CD4-positive, alpha-beta T cell treated with Interferon alpha-2 for 1 hour (primary cell): Measurements from ENCODE around the gene CHST7.

Experiments
- DNase-seq, 2 donors: peaks; one replicate each; pipeline ENCODE4 v3.0.0-alpha.2; 2020 to 2022

The CHST7 gene

DNA sequence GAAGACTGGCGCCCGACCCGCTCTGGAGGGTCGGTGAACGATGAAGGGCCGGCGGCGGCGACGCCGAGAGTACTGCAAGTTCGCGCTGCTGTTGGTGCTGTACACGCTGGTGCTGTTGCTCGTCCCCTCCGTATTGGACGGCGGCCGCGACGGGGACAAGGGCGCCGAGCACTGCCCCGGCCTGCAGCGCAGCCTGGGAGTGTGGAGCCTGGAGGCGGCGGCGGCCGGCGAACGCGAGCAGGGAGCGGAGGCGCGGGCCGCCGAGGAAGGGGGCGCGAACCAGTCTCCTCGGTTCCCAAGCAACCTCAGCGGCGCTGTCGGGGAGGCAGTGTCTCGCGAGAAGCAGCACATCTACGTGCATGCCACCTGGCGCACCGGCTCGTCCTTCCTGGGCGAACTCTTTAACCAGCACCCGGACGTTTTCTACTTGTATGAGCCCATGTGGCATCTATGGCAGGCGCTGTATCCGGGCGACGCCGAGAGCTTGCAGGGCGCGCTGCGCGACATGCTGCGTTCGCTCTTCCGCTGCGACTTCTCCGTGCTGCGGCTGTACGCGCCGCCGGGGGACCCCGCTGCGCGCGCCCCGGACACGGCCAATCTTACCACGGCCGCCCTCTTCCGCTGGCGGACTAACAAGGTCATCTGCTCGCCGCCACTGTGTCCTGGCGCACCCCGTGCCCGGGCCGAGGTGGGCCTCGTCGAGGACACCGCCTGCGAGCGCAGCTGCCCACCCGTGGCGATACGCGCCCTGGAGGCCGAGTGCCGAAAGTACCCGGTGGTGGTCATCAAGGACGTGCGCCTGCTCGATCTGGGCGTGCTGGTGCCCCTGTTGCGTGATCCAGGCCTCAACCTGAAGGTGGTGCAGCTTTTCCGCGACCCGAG is 568 bp downstream of the CHST7 start:
- DNase-seq: peak; percentile 73 to 80

DNA sequence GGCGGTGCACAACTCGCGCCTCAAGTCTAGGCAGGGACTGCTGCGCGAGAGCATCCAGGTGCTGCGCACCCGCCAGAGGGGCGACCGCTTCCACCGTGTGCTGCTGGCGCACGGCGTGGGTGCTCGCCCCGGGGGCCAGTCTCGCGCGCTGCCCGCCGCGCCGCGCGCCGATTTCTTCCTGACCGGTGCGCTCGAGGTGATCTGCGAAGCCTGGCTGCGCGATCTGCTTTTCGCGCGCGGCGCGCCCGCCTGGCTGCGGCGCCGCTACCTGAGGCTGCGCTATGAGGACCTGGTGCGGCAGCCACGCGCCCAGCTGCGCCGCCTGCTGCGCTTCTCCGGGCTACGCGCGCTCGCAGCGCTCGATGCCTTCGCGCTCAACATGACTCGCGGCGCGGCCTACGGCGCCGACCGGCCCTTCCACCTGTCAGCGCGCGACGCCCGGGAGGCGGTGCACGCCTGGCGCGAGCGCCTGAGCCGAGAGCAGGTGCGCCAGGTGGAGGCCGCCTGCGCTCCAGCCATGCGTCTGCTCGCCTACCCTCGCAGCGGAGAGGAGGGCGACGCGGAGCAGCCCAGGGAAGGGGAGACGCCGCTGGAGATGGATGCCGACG is 1.3 kb downstream of the CHST7 start:
- peak in 1 of 2 donors; percentile 47 for DNase-seq

DNA sequence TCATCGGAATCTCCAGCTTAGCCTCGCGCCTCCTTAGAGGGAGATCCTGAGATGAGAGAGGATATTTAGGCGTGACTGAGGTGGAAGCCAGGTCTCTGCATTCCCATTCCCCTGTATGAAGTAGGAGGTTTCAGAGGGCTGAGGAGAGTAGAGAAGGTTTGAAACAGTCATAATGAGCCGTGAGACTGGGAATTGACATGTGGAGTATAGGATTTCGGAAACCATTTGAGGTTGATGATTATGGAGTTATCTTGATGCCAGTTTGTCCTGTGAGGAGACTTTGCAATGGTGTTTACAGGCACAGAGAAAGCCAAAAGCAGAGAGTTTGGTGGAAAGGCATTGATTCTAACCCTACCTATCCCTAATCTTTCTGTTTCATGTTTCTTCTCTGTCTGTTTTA is 2.0 kb downstream of the CHST7 start:
- no peak for DNase-seq

DNA sequence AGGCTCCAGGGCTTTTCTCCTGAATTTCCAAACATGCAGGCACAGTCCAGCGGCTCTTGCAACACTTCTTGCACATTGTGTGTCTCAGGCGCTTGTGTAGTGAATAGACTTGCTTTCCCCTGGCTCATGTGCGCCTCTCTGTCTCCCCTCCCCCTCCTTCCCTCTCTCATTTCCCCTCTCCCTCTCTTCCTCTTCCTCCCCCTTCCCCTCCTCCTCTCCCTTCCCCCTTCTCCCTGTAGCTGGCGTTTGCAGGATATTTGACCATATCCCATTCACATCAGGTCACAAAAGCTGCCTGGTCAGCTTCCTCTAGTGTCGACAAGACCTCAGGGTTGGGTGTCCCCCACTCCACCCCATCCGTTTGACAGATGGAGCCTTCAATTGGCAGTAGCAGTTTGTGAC is 2.4 kb downstream of the CHST7 start:
- no peak for DNase-seq

DNA sequence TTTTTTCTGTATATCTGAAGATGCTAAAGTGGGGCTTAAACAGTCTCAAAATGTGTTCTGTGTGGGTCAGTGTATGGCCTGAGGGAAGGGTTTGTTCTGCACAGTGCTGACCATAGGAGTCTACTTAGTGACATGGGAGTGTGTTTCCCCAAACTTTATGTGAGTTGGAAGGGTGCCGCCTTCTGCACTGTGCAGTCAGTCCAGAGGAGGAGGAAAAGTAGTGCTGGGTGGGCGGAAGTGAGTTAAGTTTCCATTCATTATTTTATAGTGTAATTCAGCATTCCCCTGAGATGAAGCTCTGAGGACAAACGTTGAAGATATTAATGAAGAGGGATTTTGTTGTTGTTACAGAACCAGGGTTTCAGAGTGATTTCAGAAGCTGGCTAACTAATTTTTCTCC is 2.9 kb downstream of the CHST7 start:
- no peak for DNase-seq

DNA sequence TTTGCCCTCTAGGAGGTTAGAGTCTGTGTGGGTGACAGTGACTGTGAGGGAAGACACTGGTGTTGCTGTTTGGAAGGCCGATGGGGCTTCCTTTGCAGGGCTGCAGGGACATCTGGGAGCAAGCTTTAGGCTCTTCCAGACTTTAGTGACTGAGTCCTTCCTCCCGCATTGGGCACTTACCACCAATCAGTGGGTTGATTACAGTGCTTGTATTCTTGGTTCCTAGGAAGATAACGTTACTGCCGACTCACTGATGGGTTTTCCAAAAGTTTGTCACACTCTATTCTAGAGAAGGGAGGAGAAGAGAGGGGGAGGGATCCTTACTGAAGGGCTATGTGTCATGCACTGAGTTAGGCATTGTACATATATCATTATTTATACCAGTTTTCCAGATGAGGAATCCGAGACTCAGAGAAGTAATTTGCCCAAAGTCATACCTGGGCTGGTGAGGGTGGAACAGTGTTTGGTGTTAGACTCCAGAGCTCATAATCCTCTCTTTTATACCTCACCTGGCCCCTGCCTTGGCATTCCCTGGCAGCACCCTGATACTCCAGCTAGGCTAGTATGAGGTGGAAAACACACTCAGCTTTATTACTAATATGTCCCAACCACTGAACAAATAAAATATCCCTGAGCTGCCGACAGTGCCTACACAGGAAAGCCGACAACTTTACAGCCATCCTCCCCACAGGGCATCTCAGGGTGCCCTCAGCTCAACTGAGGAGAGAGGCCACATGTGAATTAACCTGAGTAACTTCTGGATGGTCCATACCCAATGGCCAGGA is 3.8 kb downstream of the CHST7 start:
- DNase-seq: no peak

DNA sequence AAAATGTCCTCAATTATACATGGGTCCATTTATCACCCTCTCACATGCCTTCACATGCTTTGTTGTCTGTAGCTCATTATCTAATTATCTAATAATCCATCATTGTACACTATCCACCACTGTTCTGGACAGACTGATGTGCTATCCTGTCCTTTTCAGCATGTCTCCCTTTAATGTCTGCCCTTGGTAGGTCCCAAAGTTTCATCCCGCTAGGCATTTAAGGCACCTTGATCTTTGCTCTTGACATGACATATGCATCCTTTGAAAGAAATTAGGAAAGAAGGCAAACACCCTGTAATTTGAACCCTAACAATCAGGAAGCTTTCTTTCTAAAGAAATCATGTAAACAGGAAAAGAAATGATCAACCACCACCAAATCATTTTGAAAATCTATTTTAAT is 5.7 kb downstream of the CHST7 start:
- no peak for DNase-seq

DNA sequence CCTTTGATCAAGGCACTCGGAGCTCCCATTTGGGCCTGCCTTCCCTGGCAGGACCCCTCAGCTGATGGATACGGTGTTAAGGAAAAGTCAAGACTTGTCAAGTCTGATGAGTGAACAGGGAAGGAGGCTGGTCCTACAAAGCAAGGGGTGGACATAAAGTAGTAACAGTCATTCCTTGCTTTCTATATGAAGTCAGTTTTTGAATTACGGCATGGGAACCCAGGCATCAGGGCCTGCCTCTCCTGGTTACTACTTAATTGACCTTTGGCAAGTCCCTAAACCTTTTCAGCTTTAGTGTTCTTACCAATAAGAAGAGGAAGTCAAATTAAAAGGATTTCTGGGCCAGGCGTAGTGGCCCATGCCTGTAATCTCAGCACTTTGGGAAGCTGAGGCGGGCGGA is 7.0 kb downstream of the CHST7 start:
- no peak for DNase-seq

DNA sequence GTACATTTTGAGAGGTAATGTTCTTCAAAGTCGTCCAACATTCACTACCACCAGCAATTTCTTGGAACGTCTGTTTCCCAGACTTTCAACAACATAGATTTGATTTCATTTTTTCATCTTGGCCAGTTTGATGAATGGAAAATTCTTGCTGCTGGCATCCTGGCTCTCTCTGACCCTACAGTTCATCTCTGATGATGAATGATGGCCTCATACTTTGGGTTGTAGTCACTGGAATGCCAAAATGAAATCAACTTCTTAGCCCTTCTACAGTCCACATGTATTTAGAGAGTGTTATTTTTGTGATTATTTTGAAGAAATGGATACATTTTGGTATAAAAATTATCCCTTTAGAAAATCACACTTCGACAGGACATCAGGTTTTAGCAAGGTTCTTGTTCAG is 8.8 kb downstream of the CHST7 start:
- no peak for DNase-seq

DNA sequence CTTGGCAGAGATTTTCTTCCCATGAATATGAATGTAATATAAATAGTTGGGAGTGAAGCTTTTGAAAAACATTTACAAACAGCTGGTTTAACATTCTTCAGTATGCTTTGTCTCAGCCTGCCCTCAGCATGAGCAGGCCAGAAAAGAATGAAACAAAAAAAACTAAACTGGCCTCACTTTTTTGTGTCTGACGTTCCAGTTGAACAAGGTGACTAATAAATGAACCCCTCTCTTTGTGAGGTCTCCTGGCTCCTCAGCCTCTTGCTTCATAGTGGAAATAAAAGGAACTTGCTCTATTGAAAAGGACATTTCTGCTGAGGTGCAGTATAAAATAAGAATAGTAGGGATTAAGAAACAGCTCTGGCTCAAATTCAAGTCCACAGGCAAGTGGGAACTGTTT is 9.4 kb downstream of the CHST7 start:
- DNase-seq: no peak

DNA sequence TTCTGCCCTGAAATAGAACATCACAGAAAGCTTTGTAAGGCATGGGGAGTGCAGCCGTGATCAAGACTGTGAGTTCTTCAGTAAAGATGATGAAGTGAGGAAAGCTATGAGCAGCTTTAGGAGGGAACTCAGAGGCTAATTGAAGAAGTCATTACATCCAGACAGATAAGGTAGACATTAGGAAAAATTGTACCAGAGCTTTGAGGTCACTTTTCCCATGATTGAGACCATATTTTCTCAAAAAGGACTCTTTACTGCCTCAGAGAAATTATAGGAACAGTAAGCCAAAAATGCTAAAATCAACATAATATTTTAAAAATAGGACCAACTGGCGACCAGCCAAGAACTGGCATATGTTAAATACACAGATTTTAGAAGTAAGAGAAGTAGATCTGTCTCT is 11.2 kb downstream of the CHST7 start:
- DNase-seq: no peak

DNA sequence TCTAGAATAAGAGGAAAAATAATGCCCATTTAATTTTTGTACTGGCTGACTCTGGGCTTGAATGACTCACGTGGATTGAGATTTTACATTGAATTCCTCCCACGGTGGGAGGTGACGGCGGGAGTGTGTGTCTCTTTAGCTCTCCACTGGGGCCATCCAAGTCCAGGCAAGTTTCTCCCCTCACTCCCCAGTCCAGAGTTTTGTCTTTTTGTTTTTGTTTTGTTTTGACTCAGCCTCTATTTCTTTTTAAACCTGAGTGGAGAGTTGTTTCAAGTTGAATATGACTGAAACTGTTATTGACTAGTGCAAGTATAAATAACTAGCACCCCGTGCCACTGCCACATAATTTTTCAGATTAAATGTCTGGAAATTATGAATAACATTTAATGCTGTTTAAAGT is 13.6 kb downstream of the CHST7 start:
- no peak for DNase-seq

DNA sequence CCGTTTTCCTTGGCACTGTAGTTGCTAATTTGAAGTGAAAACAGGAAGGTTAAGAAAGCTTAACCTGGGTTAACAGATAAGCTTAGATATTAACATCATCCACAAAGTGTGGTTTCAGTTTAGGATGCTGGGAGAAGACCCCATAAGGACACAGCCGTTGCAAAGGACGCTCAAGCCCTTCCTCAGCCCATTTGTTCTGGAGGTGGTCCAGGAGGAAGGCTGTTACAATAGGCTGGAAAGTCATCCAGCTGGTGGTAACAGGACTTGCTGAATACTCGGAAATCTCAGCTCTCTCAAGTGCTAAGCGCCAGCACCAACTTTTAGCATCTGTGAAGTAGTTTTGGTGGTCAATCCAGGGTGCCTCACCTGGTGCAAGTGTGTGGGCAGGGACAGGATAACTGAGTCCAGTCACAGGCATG is 14.2 kb downstream of the CHST7 start:
- DNase-seq: no peak

DNA sequence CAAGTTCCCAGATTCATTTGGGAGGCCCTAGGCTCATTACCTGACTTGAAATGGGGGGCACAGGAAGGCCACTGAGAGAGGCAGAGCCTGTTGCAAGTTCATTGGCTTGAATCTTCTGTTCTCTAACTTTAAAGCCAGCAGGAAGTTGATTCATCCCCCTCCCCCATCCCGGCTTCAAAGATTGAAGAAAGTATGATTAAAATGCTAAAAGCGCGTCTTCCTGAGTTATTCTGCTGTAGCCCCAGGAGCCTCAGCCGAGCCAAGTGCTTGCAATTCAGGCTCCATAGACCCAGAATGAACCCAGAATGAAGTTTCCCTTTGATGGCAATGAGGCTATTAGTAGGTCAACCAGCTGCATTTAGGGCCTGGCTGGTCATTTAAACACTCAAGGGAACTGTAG is 14.7 kb downstream of the CHST7 start:
- DNase-seq: peak in 1 of 2 donors; percentile 47

DNA sequence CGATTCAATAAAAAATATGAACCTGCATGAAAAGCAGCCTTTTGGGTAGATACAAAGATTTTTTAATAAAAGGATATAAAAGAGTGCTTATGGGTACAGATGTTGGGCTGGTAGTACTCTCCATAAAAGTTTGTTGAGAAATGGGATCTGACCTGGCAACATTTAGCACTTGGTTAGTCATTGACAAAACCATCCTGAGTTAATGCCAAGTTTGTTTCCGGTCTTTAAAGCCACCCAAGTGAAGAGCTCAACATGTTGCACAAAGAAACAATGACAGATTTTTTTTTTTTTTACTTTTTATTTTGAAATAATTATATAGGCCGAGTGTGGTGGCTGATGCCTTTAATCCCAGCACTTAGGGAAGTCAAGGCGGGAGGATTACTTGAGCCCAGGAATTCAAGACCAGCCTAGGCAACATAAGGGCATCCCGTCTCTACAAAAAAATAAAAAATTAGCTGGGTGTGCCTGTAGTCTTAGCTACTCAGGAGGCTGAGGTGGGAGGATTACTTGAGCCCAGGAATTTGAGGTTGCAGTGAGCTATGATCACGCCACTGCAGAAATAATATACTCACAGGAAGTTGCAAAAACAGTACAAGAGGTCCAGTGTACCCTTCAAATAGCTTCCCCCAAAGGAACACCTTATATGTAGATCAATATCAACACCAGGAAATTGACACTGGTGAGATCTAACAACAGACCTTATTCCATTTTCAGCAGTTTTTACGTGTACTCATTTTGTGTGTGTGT is 16.6 kb downstream of the CHST7 start:
- DNase-seq: peak in 1 of 2 donors; percentile 18

DNA sequence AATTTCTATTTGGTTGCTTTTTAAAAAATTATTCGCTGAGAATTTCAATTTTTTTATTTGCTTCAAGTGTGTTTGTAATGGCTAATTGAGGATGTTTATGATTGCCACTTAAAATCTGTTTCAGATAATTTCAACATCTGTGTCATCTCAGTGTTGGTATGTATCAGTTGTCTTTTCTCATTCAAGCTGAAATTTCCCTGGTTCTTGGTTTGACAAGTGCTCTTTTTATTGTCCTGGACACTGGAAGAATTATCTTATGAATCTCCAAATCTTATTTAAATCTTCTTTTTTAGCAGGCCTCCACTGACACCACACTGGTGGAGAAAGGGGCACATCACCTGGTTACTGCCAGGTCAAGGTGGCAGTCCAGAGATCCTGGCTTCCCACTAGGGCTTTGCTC is 21.5 kb downstream of the CHST7 start:
- DNase-seq: no peak

DNA sequence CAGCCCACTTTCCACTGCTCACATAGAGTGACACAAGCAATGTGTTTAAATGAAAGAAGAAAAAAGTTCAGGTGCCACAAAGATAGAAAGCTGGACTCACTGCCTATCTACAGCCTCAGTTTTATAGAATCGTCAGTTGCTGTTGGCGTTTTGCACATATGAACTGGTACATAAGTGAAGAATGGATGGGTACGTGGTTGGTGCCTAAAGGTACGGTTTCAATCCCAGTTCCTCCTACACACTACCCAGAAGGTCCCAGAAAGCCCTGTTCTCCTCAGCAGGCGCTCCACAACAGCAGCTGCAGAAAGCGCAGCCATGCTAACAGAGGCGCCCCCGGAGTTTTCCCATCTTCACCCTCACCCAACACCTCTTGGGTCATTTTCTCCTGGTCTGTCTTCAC is 23.6 kb downstream of the CHST7 start:
- DNase-seq: no peak

DNA sequence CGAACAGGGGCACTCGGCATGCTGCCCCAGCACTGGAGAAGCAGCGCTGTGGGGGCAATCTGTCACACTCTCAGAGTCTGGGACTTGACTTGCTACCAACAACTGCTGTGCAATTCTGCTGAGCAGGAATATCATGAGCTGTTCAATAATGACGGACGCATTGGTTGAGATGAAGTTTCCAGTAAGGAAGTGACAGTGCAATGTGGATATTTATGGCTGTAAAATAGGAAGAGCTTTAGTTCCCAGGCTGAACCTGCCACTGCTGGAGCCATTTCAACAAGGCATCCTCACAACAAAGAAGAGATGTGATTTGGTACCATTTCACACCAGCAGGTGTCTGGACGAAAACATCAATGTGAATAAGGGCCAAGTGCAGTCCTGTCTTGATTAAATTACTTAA is 24.2 kb downstream of the CHST7 start:
- DNase-seq: no peak

DNA sequence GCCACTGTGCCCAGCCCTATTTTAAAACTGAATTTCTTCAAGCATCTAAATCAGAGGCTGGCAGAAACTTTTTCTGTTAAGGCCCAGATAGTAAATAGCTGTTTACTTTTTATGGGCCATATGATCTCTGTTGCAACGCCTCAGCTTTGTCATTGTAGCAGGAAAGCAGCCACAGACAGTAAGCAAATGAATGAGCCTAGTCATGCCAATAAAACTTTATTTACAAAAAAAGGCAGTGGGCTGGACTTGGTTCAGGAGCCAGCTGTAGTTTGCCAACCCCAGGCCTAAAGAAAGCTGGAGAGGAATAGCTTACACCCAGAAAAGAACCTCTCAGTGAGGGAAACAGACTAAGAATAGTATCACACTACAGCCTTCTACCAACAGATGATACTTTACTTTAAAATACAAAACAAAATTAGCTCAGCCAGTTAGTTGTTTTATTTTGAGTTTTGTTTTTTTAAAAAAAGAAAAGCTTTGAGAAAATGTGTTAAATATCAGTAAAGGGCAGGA is 25.5 kb downstream of the CHST7 start:
- DNase-seq: no peak

DNA sequence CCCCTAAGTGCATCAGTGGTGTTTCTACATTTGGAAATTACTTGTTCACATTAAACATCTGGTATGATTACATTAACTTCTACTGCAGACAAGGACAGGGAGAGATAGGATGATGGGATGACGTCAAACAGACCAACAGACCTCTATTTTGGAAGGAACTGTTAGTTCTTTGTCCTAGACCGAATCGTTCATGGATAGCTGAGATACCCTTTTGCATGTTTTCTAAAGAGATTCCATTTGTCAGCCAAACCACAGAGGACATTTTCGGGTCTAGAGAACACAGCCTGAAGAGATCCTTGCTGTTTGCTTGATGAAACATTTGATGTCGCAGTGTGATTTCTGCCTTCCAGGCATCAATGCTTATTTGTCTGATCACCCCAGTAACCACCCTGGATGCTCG is 27.7 kb downstream of the CHST7 start:
- no peak for DNase-seq

DNA sequence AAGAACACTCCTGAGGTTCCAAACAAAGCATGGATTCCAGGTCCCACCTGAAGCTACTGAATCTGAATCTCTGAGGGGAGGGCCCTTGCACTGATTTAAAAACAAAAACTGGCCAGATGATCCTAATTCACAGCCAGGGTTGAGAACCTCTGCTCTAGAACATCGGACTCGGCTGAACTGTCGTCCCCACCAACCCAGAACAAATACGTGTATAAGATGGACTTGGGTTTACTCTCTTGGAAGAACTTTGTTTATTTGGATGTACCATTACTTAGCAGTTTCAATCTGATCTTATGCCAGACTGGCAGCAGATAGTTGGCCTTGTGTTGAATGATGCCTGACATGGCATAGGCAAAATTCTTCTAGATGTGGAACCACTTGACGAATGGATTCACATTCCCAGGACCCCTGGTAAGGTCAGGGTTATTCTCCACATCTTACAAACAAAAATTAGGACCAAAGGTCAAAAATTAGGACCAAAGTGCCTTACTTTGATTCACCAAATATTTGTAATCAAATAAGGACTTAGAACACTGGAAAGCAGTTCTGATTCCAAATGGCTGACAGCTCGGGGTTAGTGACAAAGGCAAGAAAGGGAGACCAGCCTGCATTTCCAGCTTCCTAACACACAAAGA is 29.0 kb downstream of the CHST7 start:
- no peak for DNase-seq

DNA sequence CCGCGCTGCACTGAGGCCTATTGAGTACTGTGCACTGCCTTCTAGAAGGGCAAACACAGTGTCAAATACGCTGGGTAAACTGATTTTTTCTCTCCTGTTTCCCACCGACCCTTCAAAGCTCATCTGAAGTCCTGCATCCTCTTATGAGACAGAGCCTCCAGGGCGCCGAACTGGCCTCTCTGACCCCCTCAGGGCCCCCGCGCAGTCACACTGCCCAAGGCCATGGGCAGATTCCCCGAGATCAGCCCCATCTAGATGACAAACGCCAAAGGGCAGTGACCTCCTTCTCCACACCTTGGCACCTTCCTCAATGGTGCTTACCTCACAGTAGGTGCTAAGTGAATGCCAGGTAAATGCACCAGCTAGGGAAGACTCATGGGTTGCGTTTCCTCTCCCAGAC is 34.4 kb downstream of the CHST7 start:
- DNase-seq: no peak
